ENCODE measurements around the gene DLG2.

Gene DLG2

DNA sequence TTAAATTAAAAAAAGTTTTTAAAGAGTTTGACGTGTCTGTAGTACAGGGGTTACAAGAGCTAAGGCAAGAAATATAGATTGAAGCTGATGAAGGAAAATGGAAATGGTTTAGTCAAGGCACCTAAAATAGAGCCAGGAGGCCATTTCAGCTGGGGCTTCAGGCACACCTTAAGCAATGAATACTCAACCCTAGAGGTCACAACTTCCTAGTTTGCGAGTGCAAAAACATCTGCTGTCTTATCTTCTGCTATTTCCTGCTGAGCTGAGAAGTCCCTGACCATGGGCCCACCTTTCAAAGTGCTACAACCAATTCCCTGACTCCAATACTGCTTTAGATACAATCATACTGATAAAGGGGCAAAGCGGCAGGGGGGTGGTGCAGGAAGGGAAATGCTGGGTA, 87.4 kb downstream of the DLG2 start:
- no peak overlapping the region for H3K4me3 ChIP-seq (ENCODE audit: low read length)
- H3K27me3 ChIP-seq (ENCODE audit: control insufficient read depth, insufficient read depth, low read length) = no peaks in the 10 kb centered on the region
- no peak overlapping the region for H3K4me2 ChIP-seq (ENCODE audit: low read length)
- H3K9ac ChIP-seq (ENCODE audit: low read depth, low read length) = no peak overlapping the region
- H3K9me3 ChIP-seq (replicated peaks; ENCODE audit: low read length) = no peaks in the 10 kb centered on the region
- no peaks in the 10 kb centered on the region for H3K36me3 ChIP-seq (ENCODE audit: insufficient read depth, low read length)
- no peaks in the 10 kb centered on the region for H3K4me1 ChIP-seq (ENCODE audit: control insufficient read depth, insufficient read depth, low read length)

DNA sequence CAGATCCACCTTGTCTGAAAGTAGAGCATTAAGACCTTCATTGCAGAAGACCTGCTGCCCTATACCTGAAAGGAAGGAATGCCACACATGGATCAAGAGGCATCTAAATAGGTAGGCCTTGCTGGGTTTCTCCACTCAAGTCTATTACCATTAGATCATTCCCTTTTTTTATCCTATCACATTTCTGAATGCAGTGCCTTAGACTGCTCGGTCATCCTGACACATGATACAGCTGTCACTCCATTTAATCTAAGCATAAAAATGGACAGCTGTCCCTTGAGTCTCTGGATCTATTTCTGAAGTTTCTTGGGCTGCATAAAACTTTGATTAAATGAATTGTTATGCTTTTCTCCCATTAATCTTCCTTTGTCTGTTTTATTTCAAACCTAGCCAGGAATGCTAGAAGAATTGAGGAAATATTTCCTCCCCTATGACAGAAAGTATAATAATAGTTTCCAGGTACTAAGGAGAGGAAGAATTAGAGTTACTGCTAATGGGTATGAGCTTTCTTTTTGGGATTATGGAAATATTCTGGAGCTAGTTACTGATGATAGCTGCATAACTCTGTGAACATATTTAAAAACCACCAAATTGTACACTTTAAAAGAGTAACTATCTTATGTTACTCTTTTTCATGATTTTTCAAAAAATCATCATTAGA, 88.0 kb downstream of the DLG2 start:
- no peaks in the 10 kb centered on the region for H3K9me3 ChIP-seq (replicated peaks; ENCODE audit: low read length)
- H3K36me3 ChIP-seq (ENCODE audit: insufficient read depth, low read length) = no peaks in the 10 kb centered on the region
- no peaks in the 10 kb centered on the region for H3K27me3 ChIP-seq (ENCODE audit: control insufficient read depth, insufficient read depth, low read length)
- no peak overlapping the region for H3K4me2 ChIP-seq (ENCODE audit: low read length)
- no peak overlapping the region for H3K4me3 ChIP-seq (ENCODE audit: low read length)
- H3K9ac ChIP-seq (ENCODE audit: low read depth, low read length) = no peak overlapping the region
- no peaks in the 10 kb centered on the region for H3K4me1 ChIP-seq (ENCODE audit: control insufficient read depth, insufficient read depth, low read length)

DNA sequence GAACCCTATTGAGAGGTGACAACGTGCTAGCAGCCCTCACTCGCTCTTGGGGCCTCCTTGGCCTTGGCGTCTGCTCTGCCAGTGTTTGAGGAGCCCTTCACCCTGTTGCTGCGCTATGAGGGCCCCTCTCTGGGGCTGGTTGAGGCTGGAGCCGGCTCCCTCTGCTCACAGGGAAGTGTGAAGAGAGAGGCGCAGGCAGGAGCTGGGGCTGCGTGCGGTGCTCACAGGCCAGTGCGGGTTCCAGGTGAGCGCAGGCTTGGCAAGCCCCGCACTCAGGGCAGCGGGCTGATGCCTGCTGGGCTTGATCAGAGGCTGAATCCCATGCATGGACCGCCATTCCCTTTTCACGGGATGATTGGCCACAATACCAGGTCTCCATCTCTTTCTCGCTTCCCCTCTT, 90.7 kb downstream of the DLG2 start:
- no peak overlapping the region for H3K4me2 ChIP-seq (ENCODE audit: low read length)
- H3K4me3 ChIP-seq (ENCODE audit: low read length) = no peak overlapping the region
- H3K27me3 ChIP-seq (ENCODE audit: control insufficient read depth, insufficient read depth, low read length) = no peaks in the 10 kb centered on the region
- no peak overlapping the region for H3K9ac ChIP-seq (ENCODE audit: low read depth, low read length)
- no peaks in the 10 kb centered on the region for H3K9me3 ChIP-seq (replicated peaks; ENCODE audit: low read length)
- no peaks in the 10 kb centered on the region for H3K36me3 ChIP-seq (ENCODE audit: insufficient read depth, low read length)
- no peaks in the 10 kb centered on the region for H3K4me1 ChIP-seq (ENCODE audit: control insufficient read depth, insufficient read depth, low read length)

DNA sequence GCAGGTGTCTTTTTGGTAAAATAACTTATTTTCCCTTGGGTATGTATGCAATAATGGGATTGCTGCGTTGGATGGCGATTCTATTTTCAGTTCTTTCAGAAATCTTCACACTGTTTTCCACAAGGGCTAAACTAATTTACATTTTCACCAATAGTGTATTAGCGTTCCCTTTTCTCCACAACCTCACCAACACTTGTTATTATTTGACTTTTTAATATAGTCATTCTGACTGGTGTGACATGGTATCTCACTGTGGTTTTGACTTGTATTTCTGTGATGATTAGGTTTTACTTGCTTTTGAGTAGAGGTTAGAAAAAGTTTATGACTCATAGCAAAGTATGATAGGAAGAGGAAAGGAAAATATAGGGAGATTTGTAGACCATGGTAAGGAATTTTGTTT, 92.3 kb downstream of the DLG2 start:
- no peak overlapping the region for H3K4me2 ChIP-seq (ENCODE audit: low read length)
- no peak overlapping the region for H3K9ac ChIP-seq (ENCODE audit: low read depth, low read length)
- H3K36me3 ChIP-seq (ENCODE audit: insufficient read depth, low read length) = no peaks in the 10 kb centered on the region
- no peaks in the 10 kb centered on the region for H3K4me1 ChIP-seq (ENCODE audit: control insufficient read depth, insufficient read depth, low read length)
- no peaks in the 10 kb centered on the region for H3K27me3 ChIP-seq (ENCODE audit: control insufficient read depth, insufficient read depth, low read length)
- H3K4me3 ChIP-seq (ENCODE audit: low read length) = no peak overlapping the region
- H3K9me3 ChIP-seq (replicated peaks; ENCODE audit: low read length) = no peaks in the 10 kb centered on the region

DNA sequence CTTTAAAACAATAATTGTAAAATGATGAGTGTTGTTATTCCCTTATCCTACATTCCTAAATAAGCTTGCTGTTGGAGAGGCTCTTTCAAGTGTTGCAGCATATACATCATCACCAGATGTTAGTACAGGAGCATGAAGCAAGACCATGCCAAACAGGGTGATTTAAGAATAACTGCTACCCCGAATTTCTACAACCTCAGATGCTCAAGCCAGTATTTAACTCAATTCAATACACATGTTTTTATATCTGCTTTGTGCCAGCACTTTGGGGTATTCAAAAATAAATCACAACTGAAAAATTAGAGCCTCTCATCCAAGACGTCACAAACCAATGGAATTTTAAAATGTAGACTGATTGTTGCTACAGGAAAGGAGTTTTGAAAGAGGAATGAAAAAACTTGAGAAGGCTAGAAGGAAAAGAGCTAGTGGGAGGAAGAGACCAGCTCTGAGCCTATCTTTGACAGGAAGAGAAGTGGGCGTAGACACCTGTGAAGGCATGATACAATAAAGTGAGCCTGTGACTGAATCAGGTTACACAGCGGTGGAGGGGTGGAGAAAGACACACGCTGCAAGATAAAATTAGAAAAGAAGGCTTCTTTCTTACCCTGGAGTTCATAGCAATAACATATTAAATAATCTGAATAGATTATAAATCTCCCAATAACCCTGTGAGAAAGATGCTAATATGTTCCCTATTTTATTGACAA, 95.8 kb downstream of the DLG2 start:
- H3K9ac ChIP-seq (ENCODE audit: low read depth, low read length) = no peak overlapping the region
- H3K9me3 ChIP-seq (replicated peaks; ENCODE audit: low read length) = no peaks in the 10 kb centered on the region
- no peak overlapping the region for H3K4me2 ChIP-seq (ENCODE audit: low read length)
- H3K27me3 ChIP-seq (ENCODE audit: control insufficient read depth, insufficient read depth, low read length) = no peaks in the 10 kb centered on the region
- H3K36me3 ChIP-seq (ENCODE audit: insufficient read depth, low read length) = no peaks in the 10 kb centered on the region
- H3K4me1 ChIP-seq (ENCODE audit: control insufficient read depth, insufficient read depth, low read length) = no peaks in the 10 kb centered on the region
- no peak overlapping the region for H3K4me3 ChIP-seq (ENCODE audit: low read length)

DNA sequence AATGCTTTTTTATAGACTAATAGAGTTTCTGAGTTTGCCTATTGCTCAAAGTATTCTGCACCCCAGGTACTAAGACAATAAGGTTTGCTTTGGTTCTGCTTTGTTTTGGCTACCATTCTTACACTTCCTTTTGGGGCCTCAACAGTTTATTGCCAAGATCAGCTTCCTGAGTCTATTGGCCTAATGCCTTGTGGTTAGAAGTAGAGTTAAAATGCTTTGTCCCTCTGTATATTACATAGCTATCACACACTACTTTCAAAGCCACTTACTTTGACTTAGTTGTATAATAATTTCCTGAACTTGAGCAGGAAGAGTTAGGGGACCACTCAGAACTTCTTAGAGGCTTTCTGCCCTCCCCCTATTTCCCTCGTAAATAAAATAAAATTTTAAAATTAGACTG, 96.5 kb downstream of the DLG2 start:
- no peaks in the 10 kb centered on the region for H3K4me1 ChIP-seq (ENCODE audit: control insufficient read depth, insufficient read depth, low read length)
- no peaks in the 10 kb centered on the region for H3K27me3 ChIP-seq (ENCODE audit: control insufficient read depth, insufficient read depth, low read length)
- H3K9me3 ChIP-seq (replicated peaks; ENCODE audit: low read length) = no peaks in the 10 kb centered on the region
- H3K4me2 ChIP-seq (ENCODE audit: low read length) = no peak overlapping the region
- no peaks in the 10 kb centered on the region for H3K36me3 ChIP-seq (ENCODE audit: insufficient read depth, low read length)
- H3K9ac ChIP-seq (ENCODE audit: low read depth, low read length) = no peak overlapping the region
- no peak overlapping the region for H3K4me3 ChIP-seq (ENCODE audit: low read length)

DNA sequence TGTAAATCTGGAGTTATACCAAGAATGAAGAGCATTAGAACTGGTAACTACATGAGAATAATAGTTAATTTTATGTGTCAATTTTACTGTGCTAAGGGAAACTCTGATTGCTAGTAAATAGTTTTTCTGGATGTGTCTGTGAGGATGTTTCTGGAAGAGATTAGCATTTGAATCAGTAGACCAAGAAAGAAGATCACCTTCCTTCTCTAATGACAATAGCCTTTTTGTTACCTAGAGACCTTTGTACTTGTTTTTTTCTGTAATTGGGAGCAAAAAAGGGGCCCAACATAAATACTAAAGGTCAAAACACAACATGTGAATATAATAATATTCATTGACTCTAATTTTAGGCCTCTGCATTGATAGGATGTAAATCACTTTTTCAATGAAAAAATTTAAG, 100.6 kb downstream of the DLG2 start:
- H3K4me3 ChIP-seq (ENCODE audit: low read length) = no peak overlapping the region

DNA sequence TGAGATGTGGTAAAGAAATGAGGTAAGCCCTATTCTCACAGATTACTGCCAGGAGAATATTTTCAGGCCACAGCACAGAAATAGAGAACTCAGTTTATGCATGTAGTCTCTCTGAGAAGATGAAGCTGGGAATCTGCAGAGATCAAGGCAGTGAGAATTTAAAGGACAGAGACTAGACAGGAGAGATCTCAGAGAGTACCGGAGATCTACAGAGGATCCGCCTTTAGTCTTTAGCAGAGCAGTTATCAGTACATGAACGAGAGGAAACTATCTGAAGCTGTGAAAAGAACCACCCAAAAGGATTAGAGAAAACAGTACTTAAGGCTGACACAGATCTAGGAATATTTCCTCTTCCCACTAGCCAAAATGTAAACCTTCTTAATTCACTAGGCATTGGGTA, 101.5 kb downstream of the DLG2 start:
- H3K9me3 ChIP-seq (replicated peaks; ENCODE audit: low read length) = no peaks in the 10 kb centered on the region
- no peaks in the 10 kb centered on the region for H3K36me3 ChIP-seq (ENCODE audit: insufficient read depth, low read length)

More for the DNA sequence above, 100.6 kb downstream of the DLG2 start:
- Histone ChIP-seq H3K27me3 (ENCODE audit: control insufficient read depth, insufficient read depth, low read length) (no peaks in the 10 kb centered on the region), H3K9me3 (replicated peaks; ENCODE audit: low read length) (no peaks in the 10 kb centered on the region), H3K4me2 (ENCODE audit: low read length) (no peak overlapping the region), H3K4me1 (ENCODE audit: control insufficient read depth, insufficient read depth, low read length) (no peaks in the 10 kb centered on the region), H3K36me3 (ENCODE audit: insufficient read depth, low read length) (no peaks in the 10 kb centered on the region), H3K9ac (ENCODE audit: low read depth, low read length) (no peak overlapping the region)

DNA sequence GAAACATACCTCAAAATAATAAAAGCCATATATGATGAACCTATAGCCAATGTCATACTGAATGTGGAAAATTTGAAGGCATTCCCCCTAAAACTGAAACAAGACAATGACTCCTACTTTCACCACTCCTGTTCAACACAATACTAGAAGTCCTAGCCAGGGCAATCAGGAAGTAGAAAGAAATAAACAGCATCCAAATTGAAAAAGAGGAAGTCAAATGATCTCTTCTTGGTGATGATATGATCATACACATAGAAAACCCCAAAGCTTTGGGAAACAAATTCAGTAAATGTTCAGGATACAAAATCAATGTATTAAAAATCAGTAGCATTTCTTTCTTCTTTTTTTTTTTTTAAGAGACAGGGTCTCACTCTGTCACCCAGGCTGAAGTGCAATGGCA, 109.9 kb downstream of the DLG2 start:
- H3K4me3 ChIP-seq (ENCODE audit: low read length) = no peak overlapping the region
- H3K9ac ChIP-seq (ENCODE audit: low read depth, low read length) = no peak overlapping the region
- H3K9me3 ChIP-seq (replicated peaks; ENCODE audit: low read length) = no peaks in the 10 kb centered on the region
- no peaks in the 10 kb centered on the region for H3K27me3 ChIP-seq (ENCODE audit: control insufficient read depth, insufficient read depth, low read length)
- H3K36me3 ChIP-seq (ENCODE audit: insufficient read depth, low read length) = no peaks in the 10 kb centered on the region
- H3K4me2 ChIP-seq (ENCODE audit: low read length) = no peak overlapping the region
- no peaks in the 10 kb centered on the region for H3K4me1 ChIP-seq (ENCODE audit: control insufficient read depth, insufficient read depth, low read length)

More for the DNA sequence above, 101.5 kb downstream of the DLG2 start:
- Histone ChIP-seq H3K4me2 (ENCODE audit: low read length) (no peak overlapping the region), H3K4me1 (ENCODE audit: control insufficient read depth, insufficient read depth, low read length) (no peaks in the 10 kb centered on the region), H3K27me3 (ENCODE audit: control insufficient read depth, insufficient read depth, low read length) (no peaks in the 10 kb centered on the region), H3K9ac (ENCODE audit: low read depth, low read length) (no peak overlapping the region), H3K4me3 (ENCODE audit: low read length) (no peak overlapping the region)

DNA sequence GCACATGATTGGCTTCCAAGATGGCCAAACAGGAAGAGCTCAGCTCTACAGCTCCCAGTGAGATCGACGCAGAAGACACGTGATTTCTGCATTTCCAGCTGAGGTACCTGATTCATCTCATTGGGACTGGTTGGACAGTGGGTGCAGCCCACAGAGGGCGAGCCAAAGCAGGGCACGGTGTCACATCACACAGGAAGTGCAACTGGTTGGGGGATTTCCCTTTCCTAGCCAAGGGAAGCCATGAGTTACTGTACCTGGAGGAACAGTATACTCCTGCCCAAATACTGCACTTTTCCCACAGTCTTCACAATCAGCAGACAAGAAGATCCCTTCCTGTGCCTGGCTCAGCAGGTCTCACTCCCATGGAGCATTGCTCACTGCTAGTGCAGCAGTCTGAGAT, 131.2 kb downstream of the DLG2 start:
- H3K9me3 ChIP-seq (replicated peaks; ENCODE audit: low read length) = no peaks in the 10 kb centered on the region
- no peaks in the 10 kb centered on the region for H3K27me3 ChIP-seq (ENCODE audit: control insufficient read depth, insufficient read depth, low read length)
- H3K9ac ChIP-seq (ENCODE audit: low read depth, low read length) = no peak overlapping the region
- no peaks in the 10 kb centered on the region for H3K4me1 ChIP-seq (ENCODE audit: control insufficient read depth, insufficient read depth, low read length)
- H3K36me3 ChIP-seq (ENCODE audit: insufficient read depth, low read length) = no peaks in the 10 kb centered on the region
- no peak overlapping the region for H3K4me3 ChIP-seq (ENCODE audit: low read length)
- H3K4me2 ChIP-seq (ENCODE audit: low read length) = no peak overlapping the region

DNA sequence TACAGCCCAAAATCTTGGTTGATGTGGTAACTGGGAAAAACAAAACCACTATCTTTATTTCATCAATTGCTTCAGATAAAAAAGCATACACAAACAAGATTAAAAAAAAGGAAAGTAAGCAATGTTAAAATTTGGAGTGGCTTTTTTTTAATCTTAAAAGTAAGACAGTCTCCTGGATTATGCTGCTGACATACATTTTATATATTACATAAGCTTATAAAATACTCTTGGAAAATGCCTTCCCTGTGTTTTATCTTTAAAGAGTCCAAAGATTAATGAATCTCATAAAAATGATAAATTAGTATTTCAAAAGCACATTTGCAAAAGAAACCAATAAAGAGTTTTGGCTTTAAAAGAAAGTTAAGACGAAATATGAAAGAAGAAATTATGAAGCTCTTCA, 132.7 kb downstream of the DLG2 start:
- Histone ChIP-seq H3K27me3 (ENCODE audit: control insufficient read depth, insufficient read depth, low read length) (no peaks in the 10 kb centered on the region), H3K4me3 (ENCODE audit: low read length) (no peak overlapping the region)

DNA sequence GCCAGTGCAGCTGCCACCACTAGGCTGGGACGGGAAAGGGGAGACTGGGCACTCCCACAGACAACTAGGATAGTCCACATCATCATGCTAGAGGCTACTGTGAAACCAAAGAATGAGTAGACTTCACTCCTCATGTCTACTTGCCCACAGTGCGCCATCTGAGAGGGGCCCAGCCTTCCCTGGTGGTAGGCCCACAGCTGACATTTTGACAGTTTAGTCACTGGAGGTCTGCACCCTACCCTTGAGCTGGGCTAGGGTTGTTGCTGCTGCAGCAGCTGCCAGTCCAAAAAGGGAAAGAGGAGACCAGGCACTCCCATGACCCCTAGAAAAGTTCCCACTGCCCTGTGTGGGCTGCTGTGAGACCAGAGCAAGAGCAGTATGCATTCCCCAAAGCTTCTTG, 141.2 kb downstream of the DLG2 start:
- Histone ChIP-seq H3K9ac (ENCODE audit: low read depth, low read length) (no peak overlapping the region), H3K36me3 (ENCODE audit: insufficient read depth, low read length) (no peaks in the 10 kb centered on the region), H3K4me3 (ENCODE audit: low read length) (no peak overlapping the region), H3K27me3 (ENCODE audit: control insufficient read depth, insufficient read depth, low read length) (no peaks in the 10 kb centered on the region), H3K9me3 (replicated peaks; ENCODE audit: low read length) (no peaks in the 10 kb centered on the region), H3K4me2 (ENCODE audit: low read length) (no peak overlapping the region), H3K4me1 (ENCODE audit: control insufficient read depth, insufficient read depth, low read length) (no peaks in the 10 kb centered on the region)

More for the DNA sequence above, 132.7 kb downstream of the DLG2 start:
- H3K36me3 ChIP-seq (ENCODE audit: insufficient read depth, low read length) = no peaks in the 10 kb centered on the region
- no peaks in the 10 kb centered on the region for H3K4me1 ChIP-seq (ENCODE audit: control insufficient read depth, insufficient read depth, low read length)
- no peak overlapping the region for H3K4me2 ChIP-seq (ENCODE audit: low read length)
- H3K9ac ChIP-seq (ENCODE audit: low read depth, low read length) = no peak overlapping the region
- H3K9me3 ChIP-seq (replicated peaks; ENCODE audit: low read length) = no peaks in the 10 kb centered on the region

Measured in skeletal muscle satellite cell (primary cell).